ENCODE results near the gene RALA.

The RALA gene

GRCh38 chr7:39623047-39623731 lies at the start of gene RALA:
TSS of gene RALA (plus strand) at chr7:39623572. CDS start at chr7:39686668, 63,096 bp downstream.
- peak; percentile 98 for DNase-seq (ENCODE audit: low read depth)
- peak within 1 kb of the TSS; percentile 76 for H3K4me3 ChIP-seq (ENCODE audit: low read depth, low read length)
- TF ChIP-seq MAX (IDR thresholded peaks at IDR 0.05; ENCODE audit: low read depth, low read length), result no peak; the same call in 1 of the 2 replicates
- peak; percentile 74 for TF ChIP-seq MYC (IDR thresholded peaks at IDR 0.05; ENCODE audit: low read depth, low read length)
- peak; percentile 92 for TF ChIP-seq POLR2A (IDR thresholded peaks at IDR 0.05; ENCODE audit: extremely low read depth, insufficient read length)
- TF ChIP-seq CTCF (IDR thresholded peaks at IDR 0.05; ENCODE audit: low read depth, low read length), result no peak

- DNase-seq (ENCODE audit: low read depth), result no peak
- H3K4me3 ChIP-seq (ENCODE audit: low read depth, low read length), result no peak overlapping the region
- TF ChIP-seq CTCF (IDR thresholded peaks at IDR 0.05; ENCODE audit: low read depth, low read length) (no peak), MYC (IDR thresholded peaks at IDR 0.05; ENCODE audit: low read depth, low read length) (no peak), MAX (IDR thresholded peaks at IDR 0.05; ENCODE audit: low read depth, low read length) (no peak), POLR2A (IDR thresholded peaks at IDR 0.05; ENCODE audit: extremely low read depth, insufficient read length) (no peak)
These were observed 48.6 kb upstream of the RALA start for GRCh38 chr7:39574673-39575349.

- H3K4me3 ChIP-seq (ENCODE audit: low read depth, low read length), result no peak overlapping the region
- no peak for TF ChIP-seq MYC (IDR thresholded peaks at IDR 0.05; ENCODE audit: low read depth, low read length)
- no peak for TF ChIP-seq CTCF (IDR thresholded peaks at IDR 0.05; ENCODE audit: low read depth, low read length)
- no peak for TF ChIP-seq POLR2A (IDR thresholded peaks at IDR 0.05; ENCODE audit: extremely low read depth, insufficient read length)
- no peak for TF ChIP-seq MAX (IDR thresholded peaks at IDR 0.05; ENCODE audit: low read depth, low read length)
These were observed 46.0 kb upstream of the RALA start for GRCh38 chr7:39577229-39577874.

GRCh38 chr7:39580149-39580874 lies 43.1 kb upstream of the RALA start:
- no peak overlapping the region for H3K4me3 ChIP-seq (ENCODE audit: low read depth, low read length)
- TF ChIP-seq MAX (IDR thresholded peaks at IDR 0.05; ENCODE audit: low read depth, low read length) (peak; percentile 100), POLR2A (IDR thresholded peaks at IDR 0.05; ENCODE audit: extremely low read depth, insufficient read length) (no peak), CTCF (IDR thresholded peaks at IDR 0.05; ENCODE audit: low read depth, low read length) (peak; percentile 84), MYC (IDR thresholded peaks at IDR 0.05; ENCODE audit: low read depth, low read length) (peak; percentile 100)
- DNase-seq (ENCODE audit: low read depth), result peak; percentile 97

More at GRCh38 chr7:39577229-39577874, 46.0 kb upstream of the RALA start:
- no peak for DNase-seq (ENCODE audit: low read depth)

GRCh38 chr7:39582536-39582935 lies 40.8 kb upstream of the RALA start:
- TF ChIP-seq MYC (IDR thresholded peaks at IDR 0.05; ENCODE audit: low read depth, low read length) (no peak), POLR2A (IDR thresholded peaks at IDR 0.05; ENCODE audit: extremely low read depth, insufficient read length) (no peak), MAX (IDR thresholded peaks at IDR 0.05; ENCODE audit: low read depth, low read length) (no peak), CTCF (IDR thresholded peaks at IDR 0.05; ENCODE audit: low read depth, low read length) (no peak)
- no peak overlapping the region for H3K4me3 ChIP-seq (ENCODE audit: low read depth, low read length)
- DNase-seq (ENCODE audit: low read depth), result no peak

Measured in NB4 (cell line).